Right lobe of liver (tissue), 6 donors: ENCODE data around the gene TMOD1. TPM values are rescaled to one million over a fixed set of nuclear protein-coding genes. Genes with fewer than 3 reads are reported as not detected.

ENCODE experiments used
- ATAC-seq, 4 donors: fragments of 200-7000 bp; cut with Tn5 transposase; one replicate each; pipeline ENCODE4 v1.9.1; 2020; ENCODE audit warnings: mild to moderate bottlenecking in 4 of 4, moderate library complexity in 4 of 4
- DNase-seq, 3 donors: peaks; one replicate each; pipeline ENCODE4 v3.0.0-alpha.2; 2020
- H3K27ac ChIP-seq, 3 donors: fragments of 200-600 bp; one replicate each; pipeline ENCODE4 v1.8.0; 2022
- H3K27me3 ChIP-seq, 2 donors: fragments of 200-600 bp; one replicate each; pipeline ENCODE4 v1.8.0; 2022
- H3K36me3 ChIP-seq, 4 donors: fragments of 200-600 bp; sonication (generic) in 1 of 4; one replicate each; pipeline versions ENCODE4 v1.5.1 to v1.8.0; 2017 to 2022; ENCODE audit warnings: control low read depth in 1 of 4
- H3K4me1 ChIP-seq, 4 donors: fragments of 200-600 bp; sonication (generic) in 1 of 4; one replicate each; pipeline versions ENCODE4 v1.5.1 to v1.8.0; 2017 to 2022; ENCODE audit warnings: control low read depth in 1 of 4
- H3K4me3 ChIP-seq, 3 donors: fragments of 200-600 bp; one replicate each; pipeline ENCODE4 v1.8.0; 2022
- H3K9me3 ChIP-seq, 4 donors: fragments of 200-600 bp; sonication (generic) in 1 of 4; one replicate each; pipeline versions ENCODE4 v1.5.1 to v1.8.0; 2017 to 2022; ENCODE audit warnings: control low read depth in 1 of 4
- CTCF ChIP-seq, 4 donors: fragments of 200-600 bp in 3 of 4; fragments of 450-650 bp in 1 of 4; IDR thresholded peaks; one replicate each; pipeline versions ENCODE4 v1.5.1 to v1.8.0; 2016 to 2022; ENCODE audit warnings: antibody characterized with exemption in 4 of 4, mild to moderate bottlenecking in 2 of 4
- POLR2A ChIP-seq: fragments of 450-650 bp; IDR thresholded peaks from one replicate; pipeline ENCODE4 v1.6.1; 2017; ENCODE audit warnings: antibody characterized with exemption, mild to moderate bottlenecking
- WGBS: methylation state at CpG from one replicate; pipeline ENCODE4 v1.1.6; 2018; ENCODE audit warnings: low coverage, low lambda C conversion rate; ENCODE audit not compliant: insufficient coverage; ENCODE audit errors: missing lambda C conversion rate; 5-methylcytosine and 5-hydroxymethylcytosine counted together
- intact Hi-C, 2 donors: fragments of 100-400 bp; cut with DNase I; formaldehyde crosslinking; loops; one replicate each; pipeline versions ENCODE4 v1.11.2 to v1.14.1; 2022
- total RNA-seq, 6 experiments: library from RNA; depleted of rRNA in 2 of 6; stranded (reverse); fragments of >200 nt in 2 of 6; fragmentation: NEBNext Ultra II Directional in 3 of 6; extraction: Animal tissue kit (Norgen Biotek cat#: 25700) in 3 of 6; gene quantifications; one replicate each; pipeline versions ENCODE4 v1.1.0 to v1.2.4, GENCODE V29; 2016 to 2023
- donor health status: DM: no; HTN: yes; CAD: no.
- donor health status: DM: no; HTN: no; CAD: no.
- donor health status: DM: no; HTN: no; CAD: no.
- donor health status: DM: no; HTN: yes; CAD: no.
- donor health status: DM: no; HTN: yes; CAD: no.

The TMOD1 gene
- total RNA-seq, 6 experiments from 2014 or later, result 5.9 to 14.3 (median 12.7) TPM

DNA sequence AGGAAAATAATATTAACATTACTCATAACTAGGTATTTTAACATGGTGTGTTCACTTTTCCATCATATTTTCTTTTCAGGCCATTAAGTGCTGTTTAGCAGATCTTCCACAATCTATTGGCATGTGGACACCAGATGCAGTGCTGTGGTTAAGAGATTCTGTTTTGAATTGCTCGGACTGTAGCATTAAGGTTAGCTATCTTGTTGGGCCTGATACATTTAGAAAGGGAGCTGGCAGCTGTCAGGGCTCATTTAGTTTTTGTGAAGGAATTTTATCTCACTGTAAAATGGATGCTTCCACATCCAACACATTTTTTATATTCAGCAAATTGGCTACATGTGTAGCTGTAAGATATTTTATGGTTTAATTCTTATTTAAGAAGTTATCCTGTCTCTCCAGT lies 20.7 kb upstream of the TMOD1 start:
- no peak overlapping the region for H3K27ac ChIP-seq
- no peak for TF ChIP-seq CTCF (IDR thresholded peaks at IDR 0.05)
- no peak for TF ChIP-seq POLR2A
- no peaks in the 10 kb centered on the region for H3K9me3 ChIP-seq
- H3K4me3 ChIP-seq, result no peak overlapping the region
- H3K36me3 ChIP-seq, result peaks cover 0 to 6% (median 0%) of the 10 kb centered on the region in 4 donors
- peaks cover 0 to 40% (median 9%) of the 10 kb centered on the region in 4 donors for H3K4me1 ChIP-seq
- intact Hi-C loops, result no loop called here
- no peaks in the 10 kb centered on the region for H3K27me3 ChIP-seq
- ATAC-seq (no peak), DNase-seq (no peak)
- WGBS, result 90% methylated on average over 1 of the region's 1 CpG

GRCh38 chr9:97484134-97484533 lies 17.3 kb upstream of the TMOD1 start:
- Histone ChIP-seq H3K27ac (no peak overlapping the region), H3K27me3 (no peaks in the 10 kb centered on the region), H3K4me1 (peaks cover 0 to 22% (median 6%) of the 10 kb centered on the region in 4 donors), H3K4me3 (no peak overlapping the region), H3K36me3 (peaks cover 0 to 6% (median 0%) of the 10 kb centered on the region in 4 donors), H3K9me3 (no peaks in the 10 kb centered on the region)
- ATAC-seq, result peak; percentile 40 to 68 (median 46)
- TF ChIP-seq CTCF (IDR thresholded peaks at IDR 0.05), result no peak
- no peak for TF ChIP-seq POLR2A
- intact Hi-C loops, result no loop called here
- WGBS, result 71% methylated on average over 1 of the region's 1 CpG
- peak in 2 of 3 donors; percentile 33 to 64 for DNase-seq

GRCh38 chr9:97487107-97487506 lies 14.4 kb upstream of the TMOD1 start:
- Histone ChIP-seq H3K27me3 (no peaks in the 10 kb centered on the region), H3K9me3 (no peaks in the 10 kb centered on the region), H3K4me1 (peaks cover 0 to 8% (median 0%) of the 10 kb centered on the region in 4 donors), H3K4me3 (no peak overlapping the region), H3K27ac (no peak overlapping the region), H3K36me3 (peaks cover 0 to 6% (median 0%) of the 10 kb centered on the region in 4 donors)
- TF ChIP-seq POLR2A, result no peak
- TF ChIP-seq CTCF (IDR thresholded peaks at IDR 0.05), result peak; percentile 6 to 33 (median 30)
- DNase-seq, result no peak
- intact Hi-C loops, result no loop called here
- WGBS, result 80% methylated on average over 1 of the region's 2 CpGs
- ATAC-seq, result peak; percentile 43 to 72 (median 54)

DNA sequence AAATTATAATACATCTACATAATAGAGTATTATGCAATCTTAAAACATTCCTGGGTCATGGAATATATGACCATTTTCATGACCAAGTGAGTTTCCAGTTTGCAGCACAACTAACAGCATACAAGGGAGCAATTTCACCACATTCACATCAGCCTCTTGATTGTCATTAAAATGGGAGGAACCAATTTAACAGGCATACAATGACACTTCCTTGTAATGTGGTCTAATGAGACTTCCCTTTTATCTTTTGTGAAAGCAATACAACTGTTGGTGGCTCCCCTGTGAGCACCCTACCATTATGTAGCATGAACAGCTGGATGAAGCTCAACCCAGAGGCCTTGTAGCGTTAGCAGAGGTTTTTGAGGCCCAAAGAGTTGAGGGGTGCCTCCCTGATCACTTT lies 13.6 kb upstream of the TMOD1 start:
- DNase-seq (no peak), ATAC-seq (no peak)
- Histone ChIP-seq H3K27me3 (no peaks in the 10 kb centered on the region), H3K9me3 (no peaks in the 10 kb centered on the region), H3K36me3 (peaks cover 0 to 5% (median 0%) of the 10 kb centered on the region in 4 donors), H3K4me1 (peaks cover 0 to 8% (median 0%) of the 10 kb centered on the region in 4 donors), H3K27ac (no peak overlapping the region), H3K4me3 (no peak overlapping the region)
- WGBS, result no CpG with 5 or more reads among the region's 1 CpG
- TF ChIP-seq CTCF (IDR thresholded peaks at IDR 0.05) (no peak), POLR2A (no peak)
- intact Hi-C loops, result no loop called here
